PC-3 (cell line): ENCODE measurements around the gene IFNA2. TPM values are rescaled to one million over a fixed set of nuclear protein-coding genes. Genes with fewer than 3 reads are reported as not detected.
"Not testable (repeated sequence)": the region's sequence is repeated elsewhere in the genome, so short reads cannot be mapped to it uniquely, and the experiment has no call there.

Experiments
- ATAC-seq: fragments of 200-7000 bp; cut with Tn5 transposase; 2 replicates; pipeline ENCODE4 v1.9.1; 2020; ENCODE audit warnings: mild to moderate bottlenecking, moderate library complexity
- BruUV-seq: library from RNA; stranded (reverse); fragments of 400-500 nt; replicated peaks from 2 replicates; lab custom pipeline; 2021; lab: Mats Ljungman, UMichigan
- CTCF ChIA-PET: fragments of 300-600 bp; sonication (Branson Sonifier 250); formaldehyde crosslinking; loops from one replicate; lab custom pipeline; 2022; ENCODE audit warnings: antibody characterized with exemption; lab: Charles Lee
- POLR2A ChIA-PET: fragments of 300-600 bp; sonication (Branson Sonifier 250); formaldehyde crosslinking; loops from one replicate; lab custom pipeline; 2022; ENCODE audit warnings: antibody characterized with exemption; ENCODE audit not compliant: unreplicated experiment; lab: Charles Lee
- DNase-seq: peaks from one replicate; pipeline ENCODE4 v3.0.0-alpha.2; 2015
- H2AFZ ChIP-seq: fragments of 300-600 bp; sonication (generic); 2 replicates; pipeline ENCODE4 v1.6.0; 2016; ENCODE audit warnings: antibody characterized with exemption, low read length
- H3F3A ChIP-seq: fragments of 300-600 bp; sonication (generic); one replicate; pipeline ENCODE4 v1.6.0; 2017; ENCODE audit warnings: antibody characterized with exemption, low read length, control low read depth, mild to moderate bottlenecking; ENCODE audit not compliant: unreplicated experiment
- H3K27ac ChIP-seq: fragments of 300-600 bp; sonication (generic); 2 replicates; pipeline ENCODE4 v1.5.1; 2016; ENCODE audit warnings: mild to moderate bottlenecking, low read length
- H3K27me3 ChIP-seq: fragments of 300-600 bp; sonication (generic); 2 replicates; pipeline ENCODE4 v1.6.1; 2016; ENCODE audit warnings: low read length, mixed read lengths
- H3K36me3 ChIP-seq: fragments of 300-600 bp; sonication (generic); 2 replicates; pipeline ENCODE4 v1.6.1; 2016; ENCODE audit warnings: low read depth, mixed run types, low read length, mixed read lengths
- H3K4me1 ChIP-seq: fragments of 300-600 bp; sonication (generic); 2 replicates; pipeline ENCODE4 v1.5.1; 2016; ENCODE audit warnings: low read length; ENCODE audit not compliant: insufficient read depth
- H3K4me2 ChIP-seq: fragments of 300-600 bp; sonication (generic); 2 replicates; pipeline ENCODE4 v1.6.0; 2016; ENCODE audit warnings: low read length
- H3K4me3 ChIP-seq: fragments of 300-600 bp; sonication (generic); 2 replicates; pipeline ENCODE4 v1.5.1; 2016; ENCODE audit warnings: mild to moderate bottlenecking, low read length, mixed read lengths
- H3K79me2 ChIP-seq: fragments of 300-600 bp; sonication (generic); 2 replicates; pipeline ENCODE4 v1.6.1; 2017; ENCODE audit warnings: low read length, mixed read lengths
- H3K9ac ChIP-seq: fragments of 300-600 bp; sonication (generic); 2 replicates; pipeline ENCODE4 v1.6.0; 2016; ENCODE audit warnings: mild to moderate bottlenecking, low read length
- H3K9me2 ChIP-seq: fragments of 300-600 bp; sonication (generic); replicated peaks from 2 replicates; pipeline ENCODE4 v1.6.1; 2016; ENCODE audit warnings: mixed run types, low read length, mixed read lengths
- H3K9me3 ChIP-seq: fragments of 300-600 bp; sonication (generic); 2 replicates; pipeline ENCODE4 v1.6.1; 2016; ENCODE audit warnings: low read length, mixed read lengths
- H4K20me1 ChIP-seq: fragments of 300-600 bp; sonication (generic); 2 replicates; pipeline ENCODE4 v1.6.1; 2016; ENCODE audit warnings: low read length, mixed read lengths
- EZH2 ChIP-seq: fragments of 300-600 bp; sonication (generic); IDR thresholded peaks from one replicate; pipeline ENCODE4 v1.6.1; 2017; ENCODE audit warnings: antibody characterized with exemption, mild to moderate bottlenecking, low read length; ENCODE audit not compliant: unreplicated experiment
- EZH2phosphoT487 ChIP-seq: fragments of 300-600 bp; sonication (generic); IDR thresholded peaks from 2 replicates; pipeline ENCODE4 v1.6.1; 2018; ENCODE audit warnings: mild to moderate bottlenecking, antibody characterized with exemption, low read length, borderline replicate concordance
- intact Hi-C: fragments of 100-400 bp; cut with micrococcal nuclease; formaldehyde crosslinking; loops from 2 replicates; pipeline ENCODE4 v1.9.0; 2023
- total RNA-seq: library from RNA; depleted of rRNA; stranded (reverse); fragments of >200 nt; gene quantifications from 2 replicates; pipeline ENCODE4 v1.2.3, GENCODE V29; 2014
- TF ChIP-seq, protein P1 (sequence below): fragments of 300-600 bp; sonication (generic); conservative IDR thresholded peaks from 2 replicates; pipeline ENCODE4 v1.5.1; 2017; ENCODE audit warnings: antibody characterized with exemption, low read depth, mild to moderate bottlenecking, low read length

Gene IFNA2
- total RNA-seq, 1 experiment from 2014 or later, result not detected

DNA sequence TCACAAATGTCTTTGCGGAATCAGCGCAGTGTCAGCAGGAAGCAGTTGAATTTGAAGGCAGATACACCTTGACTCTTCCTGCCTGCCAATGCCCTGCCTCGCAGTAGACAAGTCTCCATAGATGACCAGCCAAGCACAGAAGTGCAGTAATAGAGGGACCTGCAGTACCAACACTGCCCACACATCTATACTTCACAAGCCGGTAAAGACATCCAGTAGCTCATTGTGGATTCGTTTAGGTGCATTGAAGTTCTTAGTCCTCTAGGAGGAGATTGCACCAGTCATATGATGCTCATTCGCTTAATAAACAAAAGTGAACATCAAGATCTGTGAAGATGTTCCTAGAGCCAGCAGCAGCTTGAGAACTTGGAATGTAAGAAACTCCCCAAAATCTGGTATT lies 7.1 kb upstream of the IFNA2 start:
- Histone ChIP-seq H3K9me3 (no peaks in the 10 kb centered on the region), H3F3A (no peaks in the 10 kb centered on the region), H3K4me3 (no peak overlapping the region), H3K36me3 (no peaks in the 10 kb centered on the region), H3K27me3 (peaks cover 3% of the 10 kb centered on the region; the same call in 1 of the 2 replicates), H3K4me2 (no peak overlapping the region), H3K9ac (no peak overlapping the region), H3K27ac (no peak overlapping the region), H4K20me1 (no peaks in the 10 kb centered on the region), H3K4me1 (0 out of 2 replicates have a peak, but pooled peaks cover 5% of the 10 kb centered on the region), H2AFZ (no peak overlapping the region), H3K9me2 (no peaks in the 10 kb centered on the region), H3K79me2 (no peaks in the 10 kb centered on the region)
- CTCF ChIA-PET, result interaction anchor here (0.5 to 1.0 kb wide), 5 partner anchors 64 to 420 kb away, joined by 3 to 5 read pairs (median 4); no protein-coding TSS in a partner anchor
- intact Hi-C loops, result loop anchor here (1.0 kb wide), 1 partner anchor 10 kb away; no protein-coding TSS in a partner anchor
- ATAC-seq, result peak; percentile 76
- POLR2A ChIA-PET, result no interaction called here
- DNase-seq, result peak; percentile 59
- TF ChIP-seq EZH2phosphoT487, result no peak
- TF ChIP-seq, protein P1, sequence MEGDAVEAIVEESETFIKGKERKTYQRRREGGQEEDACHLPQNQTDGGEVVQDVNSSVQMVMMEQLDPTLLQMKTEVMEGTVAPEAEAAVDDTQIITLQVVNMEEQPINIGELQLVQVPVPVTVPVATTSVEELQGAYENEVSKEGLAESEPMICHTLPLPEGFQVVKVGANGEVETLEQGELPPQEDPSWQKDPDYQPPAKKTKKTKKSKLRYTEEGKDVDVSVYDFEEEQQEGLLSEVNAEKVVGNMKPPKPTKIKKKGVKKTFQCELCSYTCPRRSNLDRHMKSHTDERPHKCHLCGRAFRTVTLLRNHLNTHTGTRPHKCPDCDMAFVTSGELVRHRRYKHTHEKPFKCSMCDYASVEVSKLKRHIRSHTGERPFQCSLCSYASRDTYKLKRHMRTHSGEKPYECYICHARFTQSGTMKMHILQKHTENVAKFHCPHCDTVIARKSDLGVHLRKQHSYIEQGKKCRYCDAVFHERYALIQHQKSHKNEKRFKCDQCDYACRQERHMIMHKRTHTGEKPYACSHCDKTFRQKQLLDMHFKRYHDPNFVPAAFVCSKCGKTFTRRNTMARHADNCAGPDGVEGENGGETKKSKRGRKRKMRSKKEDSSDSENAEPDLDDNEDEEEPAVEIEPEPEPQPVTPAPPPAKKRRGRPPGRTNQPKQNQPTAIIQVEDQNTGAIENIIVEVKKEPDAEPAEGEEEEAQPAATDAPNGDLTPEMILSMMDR, result peak; percentile 53
- BruUV-seq, result no TSS peak

DNA sequence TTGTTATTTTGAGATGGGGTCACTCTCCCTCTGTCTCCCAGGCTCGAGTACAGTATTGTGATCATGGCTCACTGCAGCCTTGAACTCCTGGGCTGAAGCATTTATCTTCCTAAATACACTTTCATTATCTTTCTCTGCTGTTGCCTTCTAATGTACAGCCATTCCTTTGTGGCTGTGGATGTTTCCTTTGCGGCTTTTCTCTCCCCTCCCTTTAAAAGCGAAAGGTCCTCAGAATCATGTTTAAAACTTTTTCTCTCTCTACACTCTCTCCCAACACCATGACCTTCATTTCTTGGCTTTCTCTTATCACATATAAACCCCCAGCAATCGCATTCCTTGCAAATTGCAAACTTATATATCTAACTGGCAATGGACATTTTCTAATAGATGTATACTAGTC lies 1.6 kb downstream of the IFNA2 start:
- H3K27ac ChIP-seq, result no peak overlapping the region
- ChIA-PET POLR2A (no interaction called here), CTCF (no interaction called here)
- no peaks in the 10 kb centered on the region for H3K9me3 ChIP-seq
- H3K9me2 ChIP-seq, result no peaks in the 10 kb centered on the region
- H3K4me3 ChIP-seq, result no peak overlapping the region
- H3K4me1 ChIP-seq, result peaks cover 17% of the 10 kb centered on the region
- no peaks in the 10 kb centered on the region for H3K36me3 ChIP-seq
- no peak overlapping the region for H3K9ac ChIP-seq
- no peaks in the 10 kb centered on the region for H3K79me2 ChIP-seq
- no TSS peak for BruUV-seq
- H2AFZ ChIP-seq, result no peak overlapping the region
- H3K27me3 ChIP-seq, result no peaks in the 10 kb centered on the region
- ATAC-seq (no peak), DNase-seq (no peak)
- H4K20me1 ChIP-seq, result no peaks in the 10 kb centered on the region
- no peaks in the 10 kb centered on the region for H3F3A ChIP-seq
- intact Hi-C loops, result no loop called here
- H3K4me2 ChIP-seq, result no peak overlapping the region
- TF ChIP-seq EZH2 (no peak), EZH2phosphoT487 (no peak)
- TF ChIP-seq, protein P1, result no peak

DNA sequence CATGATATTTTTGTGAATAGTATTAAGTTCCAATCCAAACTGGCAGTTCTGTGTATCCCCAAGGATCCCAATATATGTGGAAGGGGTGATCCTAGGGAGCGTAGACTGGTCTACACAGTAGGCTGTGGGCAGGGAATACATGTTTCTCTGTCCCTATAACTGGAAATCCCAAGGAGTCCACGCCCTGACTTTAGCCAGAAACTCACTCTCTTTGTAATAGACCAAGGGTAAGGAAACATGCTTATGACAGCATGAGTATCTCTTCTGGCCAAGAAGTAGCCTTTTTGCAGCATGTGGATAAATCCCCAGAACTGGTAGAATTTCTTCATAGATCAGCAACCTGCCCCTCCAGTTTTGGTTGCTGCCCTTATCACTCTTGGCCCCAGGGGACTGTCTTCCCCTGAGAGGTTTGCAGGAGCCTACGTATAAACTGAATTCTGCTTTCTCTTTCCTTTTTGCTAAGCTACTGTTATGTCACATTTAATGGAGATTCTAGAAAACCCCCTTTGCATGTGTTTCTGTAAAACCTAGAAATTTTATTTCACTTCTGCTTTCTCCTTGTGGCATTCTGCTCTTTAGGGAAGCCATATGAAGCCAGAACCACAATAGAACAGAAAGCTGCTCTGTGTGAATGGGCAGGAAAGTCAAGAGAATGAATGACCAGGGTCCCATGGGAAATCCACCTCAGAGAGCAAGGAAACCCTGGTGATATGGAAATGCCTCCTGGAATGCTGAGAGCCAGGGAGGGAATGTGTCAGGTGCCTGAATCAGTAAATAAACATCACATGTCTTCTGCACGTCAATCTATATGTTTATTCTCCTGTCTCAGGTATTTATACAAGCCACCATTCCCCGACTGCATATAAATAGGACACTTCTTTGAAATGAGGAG lies 3.5 kb downstream of the IFNA2 start:
- no peak for TF ChIP-seq EZH2phosphoT487
- no peak for TF ChIP-seq EZH2
- peak overlapping the region; percentile 72 for H3K27ac ChIP-seq
- intact Hi-C loops, result loop anchor here (1.0 kb wide), 1 partner anchor 11 kb away; no protein-coding TSS in a partner anchor
- ATAC-seq (peak; percentile 99), DNase-seq (peak; percentile 74)
- CTCF ChIA-PET, result no interaction called here
- no peaks in the 10 kb centered on the region for H3K9me2 ChIP-seq
- peak overlapping the region; percentile 59 for H3K4me2 ChIP-seq
- H3K4me3 ChIP-seq, result no peak overlapping the region
- no peak overlapping the region for H3K9ac ChIP-seq
- no peaks in the 10 kb centered on the region for H3K9me3 ChIP-seq
- no peaks in the 10 kb centered on the region for H4K20me1 ChIP-seq
- no peaks in the 10 kb centered on the region for H3K36me3 ChIP-seq
- peaks cover 17% of the 10 kb centered on the region for H3K4me1 ChIP-seq
- H3F3A ChIP-seq, result no peaks in the 10 kb centered on the region
- H3K27me3 ChIP-seq, result no peaks in the 10 kb centered on the region
- H3K79me2 ChIP-seq, result no peaks in the 10 kb centered on the region
- POLR2A ChIA-PET, result no interaction called here
- no TSS peak for BruUV-seq
- H2AFZ ChIP-seq, result peak overlapping the region; percentile 35

DNA sequence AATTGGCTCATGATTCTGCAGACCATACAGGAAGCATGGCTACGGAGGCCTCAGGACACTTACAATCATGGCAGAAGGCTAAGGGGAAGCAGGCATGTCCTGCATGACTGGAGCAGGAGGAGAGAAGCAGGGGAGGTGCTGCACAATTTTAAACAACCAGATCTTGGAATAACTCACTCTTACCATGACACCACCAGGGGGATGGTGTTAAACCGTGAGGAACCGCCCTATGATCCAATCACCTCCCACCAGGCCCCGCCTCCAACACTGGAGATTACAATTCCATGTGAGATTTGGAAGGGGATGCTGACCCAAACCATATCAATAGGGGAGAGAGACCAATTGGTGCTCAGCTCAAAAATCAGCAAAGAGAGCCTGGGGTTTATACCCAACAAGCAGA lies 13.7 kb downstream of the IFNA2 start:
- H3F3A ChIP-seq, H3K4me1 ChIP-seq, ATAC-seq, H3K4me2 ChIP-seq, H4K20me1 ChIP-seq, H3K9me3 ChIP-seq, intact Hi-C loops, H3K36me3 ChIP-seq, H2AFZ ChIP-seq, H3K27ac ChIP-seq, H3K27me3 ChIP-seq, POLR2A ChIA-PET, H3K79me2 ChIP-seq, H3K9me2 ChIP-seq, CTCF ChIA-PET, H3K9ac ChIP-seq, BruUV-seq, H3K4me3 ChIP-seq, DNase-seq: not testable (repeated sequence)
